PC-9 (cell line): ENCODE data around the gene TNS1.

ENCODE experiments used
- EZH2 ChIP-seq: fragments of 200-600 bp; sonication (generic); IDR thresholded peaks from 2 replicates; pipeline ENCODE4 v1.8.0; 2017; ENCODE audit warnings: antibody characterized with exemption, low read depth
- TF ChIP-seq, protein P1 (sequence below): fragments of 200-600 bp; sonication (generic); conservative IDR thresholded peaks from 2 replicates; pipeline ENCODE4 v1.6.1; 2017; ENCODE audit warnings: mixed run types, antibody characterized with exemption, mild to moderate bottlenecking, moderate library complexity

DNA sequence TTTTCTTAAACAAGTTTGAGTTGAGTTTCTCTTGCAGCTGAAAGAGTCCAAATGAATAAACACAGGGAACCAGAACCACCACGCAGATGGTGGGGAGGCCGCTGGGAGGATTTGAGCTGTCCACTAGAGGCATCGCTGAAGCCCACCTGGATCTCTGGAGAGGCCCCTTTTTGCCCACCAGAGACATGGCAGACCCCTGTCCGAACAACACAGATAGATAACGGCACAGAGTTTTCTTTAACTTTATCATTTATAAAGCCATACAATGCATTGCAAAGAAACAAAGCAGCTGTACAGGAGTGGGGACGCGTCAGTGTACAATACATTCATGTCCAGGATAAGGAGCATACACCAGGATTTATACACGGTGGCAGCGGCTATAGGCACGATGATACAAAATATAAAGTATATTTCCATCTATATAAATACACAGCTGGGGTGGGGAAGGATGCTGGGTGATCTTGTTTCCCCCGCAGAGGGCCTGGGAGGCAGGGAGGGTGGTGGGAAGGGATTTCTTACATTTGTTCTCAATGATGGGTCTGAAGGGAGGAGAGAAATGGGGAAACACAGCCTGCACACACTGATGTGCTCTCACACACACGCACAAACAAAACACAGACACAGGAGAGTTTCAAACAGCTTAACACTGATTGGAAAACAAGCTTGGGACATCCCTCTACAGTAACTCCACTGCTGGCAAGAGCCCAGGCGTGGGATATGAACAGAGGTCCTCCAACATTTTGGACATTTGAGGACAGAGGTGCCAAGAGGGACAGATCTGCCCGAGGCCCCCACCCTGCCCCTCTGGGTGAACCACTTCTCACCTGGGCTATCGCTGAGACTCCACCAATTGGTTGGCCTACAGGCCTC lies 203.0 kb downstream of the TNS1 start:
- TF ChIP-seq, protein P1, sequence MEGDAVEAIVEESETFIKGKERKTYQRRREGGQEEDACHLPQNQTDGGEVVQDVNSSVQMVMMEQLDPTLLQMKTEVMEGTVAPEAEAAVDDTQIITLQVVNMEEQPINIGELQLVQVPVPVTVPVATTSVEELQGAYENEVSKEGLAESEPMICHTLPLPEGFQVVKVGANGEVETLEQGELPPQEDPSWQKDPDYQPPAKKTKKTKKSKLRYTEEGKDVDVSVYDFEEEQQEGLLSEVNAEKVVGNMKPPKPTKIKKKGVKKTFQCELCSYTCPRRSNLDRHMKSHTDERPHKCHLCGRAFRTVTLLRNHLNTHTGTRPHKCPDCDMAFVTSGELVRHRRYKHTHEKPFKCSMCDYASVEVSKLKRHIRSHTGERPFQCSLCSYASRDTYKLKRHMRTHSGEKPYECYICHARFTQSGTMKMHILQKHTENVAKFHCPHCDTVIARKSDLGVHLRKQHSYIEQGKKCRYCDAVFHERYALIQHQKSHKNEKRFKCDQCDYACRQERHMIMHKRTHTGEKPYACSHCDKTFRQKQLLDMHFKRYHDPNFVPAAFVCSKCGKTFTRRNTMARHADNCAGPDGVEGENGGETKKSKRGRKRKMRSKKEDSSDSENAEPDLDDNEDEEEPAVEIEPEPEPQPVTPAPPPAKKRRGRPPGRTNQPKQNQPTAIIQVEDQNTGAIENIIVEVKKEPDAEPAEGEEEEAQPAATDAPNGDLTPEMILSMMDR, result no peak
- no peak for TF ChIP-seq EZH2
